ENCODE measurements around the gene CSNK1G2.

GRCh38 chr19:1978346-1978894 lies 37.4 kb downstream of the CSNK1G2 start:
- TF ChIP-seq ELK1 (IDR thresholded peaks at IDR 0.05; ENCODE audit: low read depth, low read length) (no peak), POLR2A (IDR thresholded peaks at IDR 0.05; ENCODE audit: low read length) (no peak), ZC3H11A (IDR thresholded peaks at IDR 0.05) (no peak), HOXA7 (CRISPR knock-in tag; IDR thresholded peaks at IDR 0.05) (no peak), CHD2 (IDR thresholded peaks at IDR 0.05; ENCODE audit: low read length, partially characterized antibody) (no peak), JUN (IDR thresholded peaks at IDR 0.05) (no peak), PBX3 (IDR thresholded peaks at IDR 0.05) (no peak)

All from A549 (cell line).